ENCODE data around the gene IRS1.

- TF ChIP-seq CTCF (IDR thresholded peaks at IDR 0.05; ENCODE audit: insufficient read depth, low read length, poor library complexity, severe bottlenecking) = no peak
- TF ChIP-seq EZH2phosphoT487 (conservative IDR thresholded peaks at IDR 0.05; ENCODE audit: low read length) = no peak
Observed at GRCh38 chr2:226780431-226780830, 19.2 kb downstream of the IRS1 start.

Measured in SU-DHL-6 (cell line).